Vagina (tissue), 2 donors: Measurements from ENCODE around the gene CACNA1S. TPM values are rescaled to one million over a fixed set of nuclear protein-coding genes. Genes with fewer than 3 reads are reported as not detected.

Experiments used
- DNase-seq, 2 donors: peaks; one replicate each; pipeline ENCODE4 v3.0.0-alpha.2; 2017; ENCODE audit errors: extremely low spot score in 2 of 2
- H3K27ac ChIP-seq: fragments of 200-600 bp; sonication (generic); one replicate; pipeline ENCODE4 v1.5.1; 2019
- H3K27me3 ChIP-seq: fragments of 200-600 bp; sonication (generic); one replicate; pipeline ENCODE4 v1.5.1; 2019
- H3K36me3 ChIP-seq, 2 donors: fragments of 200-600 bp; sonication (generic); one replicate each; pipeline ENCODE4 v1.5.1; 2017 to 2019
- H3K4me1 ChIP-seq: fragments of 200-600 bp; sonication (generic); one replicate; pipeline ENCODE4 v1.5.1; 2019
- H3K4me3 ChIP-seq, 2 donors: fragments of 200-600 bp; sonication (generic); 1 replicate in 1 of 2; 2 replicates in 1 of 2; pipeline ENCODE4 v1.5.1; 2016 to 2019
- H3K9me3 ChIP-seq: fragments of 200-600 bp; sonication (generic); one replicate; pipeline ENCODE4 v1.5.1; 2019
- POLR2A ChIP-seq, 2 donors: fragments of 450-650 bp; IDR thresholded peaks; one replicate each; pipeline ENCODE4 v1.6.1; 2017; ENCODE audit warnings: antibody characterized with exemption in 2 of 2, mild to moderate bottlenecking in 2 of 2, moderate library complexity in 2 of 2
- POLR2AphosphoS5 ChIP-seq, 2 donors: sonication (generic); formaldehyde crosslinking; IDR thresholded peaks; one replicate each; pipeline ENCODE4 v1.9.0; 2017; ENCODE audit warnings: antibody characterized with exemption in 2 of 2, mild to moderate bottlenecking in 2 of 2, low read depth in 1 of 2; ENCODE audit not compliant: insufficient read depth in 1 of 2
- intact Hi-C: fragments of 100-400 bp; cut with DNase I; formaldehyde crosslinking; loops from one replicate; pipeline ENCODE4 v1.15.1; 2023
- total RNA-seq: library from RNA; depleted of rRNA; stranded (reverse); fragments of >200 nt; gene quantifications from one replicate; pipeline ENCODE4 v1.2.3, GENCODE V29; 2016
- TF ChIP-seq, protein P1 (sequence below), 3 experiments: fragments of 450-650 bp in 2 of 3; fragments of 200-600 bp in 1 of 3; sonication (generic) in 1 of 3; IDR thresholded peaks; one replicate each; pipeline ENCODE4 v1.5.1; 2017 to 2019; ENCODE audit warnings: antibody characterized with exemption in 3 of 3, mild to moderate bottlenecking in 2 of 3, moderate library complexity in 2 of 3

The CACNA1S gene
- total RNA-seq, 1 donor from 2014 or later: not detected

DNA sequence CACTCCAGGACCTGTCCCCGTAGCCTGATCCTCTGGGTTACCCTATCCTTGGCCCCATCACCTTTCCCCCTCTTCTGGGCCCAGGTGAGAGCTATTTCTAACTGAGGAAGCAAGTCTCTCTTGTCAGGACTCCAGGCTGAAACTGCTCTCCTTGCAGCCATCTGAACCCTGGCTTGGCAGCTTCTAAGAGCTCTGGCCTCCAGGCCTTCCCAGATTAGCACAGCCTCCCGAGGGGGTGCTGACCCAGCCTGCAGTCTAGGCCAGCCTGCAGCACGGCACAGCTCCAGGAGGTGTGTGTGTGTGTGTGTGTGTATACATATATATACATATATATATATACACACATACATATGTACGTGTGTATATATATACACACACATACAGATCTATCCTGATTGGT, 17.4 kb downstream of the CACNA1S start:
- Histone ChIP-seq H3K9me3 (no peaks in the 10 kb centered on the region), H3K27me3 (no peaks in the 10 kb centered on the region), H3K4me1 (no peaks in the 10 kb centered on the region), H3K4me3 (no peak overlapping the region), H3K36me3 (no peaks in the 10 kb centered on the region), H3K27ac (no peak overlapping the region)
- no peak for DNase-seq
- intact Hi-C loops: no loop called here
- TF ChIP-seq POLR2A (IDR thresholded peaks at IDR 0.05) (no peak), POLR2AphosphoS5 (IDR thresholded peaks at IDR 0.05; ENCODE audit: insufficient read depth in 1 of 2, low read depth in 1 of 2) (no peak)
- TF ChIP-seq, protein P1, sequence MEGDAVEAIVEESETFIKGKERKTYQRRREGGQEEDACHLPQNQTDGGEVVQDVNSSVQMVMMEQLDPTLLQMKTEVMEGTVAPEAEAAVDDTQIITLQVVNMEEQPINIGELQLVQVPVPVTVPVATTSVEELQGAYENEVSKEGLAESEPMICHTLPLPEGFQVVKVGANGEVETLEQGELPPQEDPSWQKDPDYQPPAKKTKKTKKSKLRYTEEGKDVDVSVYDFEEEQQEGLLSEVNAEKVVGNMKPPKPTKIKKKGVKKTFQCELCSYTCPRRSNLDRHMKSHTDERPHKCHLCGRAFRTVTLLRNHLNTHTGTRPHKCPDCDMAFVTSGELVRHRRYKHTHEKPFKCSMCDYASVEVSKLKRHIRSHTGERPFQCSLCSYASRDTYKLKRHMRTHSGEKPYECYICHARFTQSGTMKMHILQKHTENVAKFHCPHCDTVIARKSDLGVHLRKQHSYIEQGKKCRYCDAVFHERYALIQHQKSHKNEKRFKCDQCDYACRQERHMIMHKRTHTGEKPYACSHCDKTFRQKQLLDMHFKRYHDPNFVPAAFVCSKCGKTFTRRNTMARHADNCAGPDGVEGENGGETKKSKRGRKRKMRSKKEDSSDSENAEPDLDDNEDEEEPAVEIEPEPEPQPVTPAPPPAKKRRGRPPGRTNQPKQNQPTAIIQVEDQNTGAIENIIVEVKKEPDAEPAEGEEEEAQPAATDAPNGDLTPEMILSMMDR (IDR thresholded peaks at IDR 0.05): no peak

DNA sequence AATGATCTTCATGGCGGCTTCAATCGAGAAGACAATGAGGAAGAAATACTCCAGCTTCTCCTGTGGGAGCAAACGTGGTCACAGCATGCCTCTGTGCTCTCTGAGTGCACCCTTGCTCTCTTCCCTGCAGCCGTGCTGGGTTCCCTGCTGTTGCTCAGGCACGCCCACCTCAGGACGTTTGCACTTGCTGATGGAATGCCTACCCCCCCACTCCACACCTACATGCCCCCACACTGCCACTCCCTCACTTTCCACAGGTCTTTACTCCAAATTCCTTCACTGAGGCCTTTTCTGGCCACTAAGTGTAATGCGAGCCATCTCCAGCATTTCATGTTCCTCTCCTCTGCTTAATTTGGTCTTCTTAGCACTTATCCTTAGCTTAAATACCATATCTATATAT, 18.3 kb downstream of the CACNA1S start:
- Histone ChIP-seq H3K4me1 (no peaks in the 10 kb centered on the region), H3K4me3 (no peak overlapping the region), H3K9me3 (no peaks in the 10 kb centered on the region), H3K27ac (no peak overlapping the region), H3K27me3 (no peaks in the 10 kb centered on the region), H3K36me3 (no peaks in the 10 kb centered on the region)
- DNase-seq: no peak
- no peak for TF ChIP-seq POLR2AphosphoS5 (IDR thresholded peaks at IDR 0.05; ENCODE audit: insufficient read depth in 1 of 2, low read depth in 1 of 2)
- no peak for TF ChIP-seq POLR2A (IDR thresholded peaks at IDR 0.05)
- TF ChIP-seq, protein P1 (IDR thresholded peaks at IDR 0.05): no peak
- intact Hi-C loops: no loop called here

DNA sequence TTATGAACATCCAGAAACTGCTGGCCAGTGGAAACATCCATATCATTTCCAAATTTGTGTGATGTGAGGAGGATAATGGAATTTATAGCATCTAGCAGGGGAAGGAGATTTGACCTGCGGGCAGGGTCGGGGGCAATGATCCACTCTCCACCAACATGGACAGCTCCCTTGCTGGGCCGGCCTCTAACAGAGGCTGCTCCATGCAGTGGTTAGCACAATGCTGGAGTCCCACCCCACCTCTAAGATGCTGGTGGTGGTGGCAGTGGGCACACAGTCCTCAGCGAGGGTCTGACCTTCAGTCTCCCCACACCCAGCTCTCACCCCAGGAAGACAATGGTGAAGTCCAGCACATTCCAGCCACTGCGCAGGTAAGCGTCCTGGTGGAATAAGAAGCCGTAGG, 18.7 kb downstream of the CACNA1S start:
- DNase-seq: no peak
- intact Hi-C loops: no loop called here
- no peaks in the 10 kb centered on the region for H3K36me3 ChIP-seq
- H3K4me1 ChIP-seq: no peaks in the 10 kb centered on the region
- no peak overlapping the region for H3K4me3 ChIP-seq
- H3K9me3 ChIP-seq: no peaks in the 10 kb centered on the region
- TF ChIP-seq, protein P1 (IDR thresholded peaks at IDR 0.05): no peak
- no peak for TF ChIP-seq POLR2AphosphoS5 (IDR thresholded peaks at IDR 0.05; ENCODE audit: insufficient read depth in 1 of 2, low read depth in 1 of 2)
- no peak overlapping the region for H3K27ac ChIP-seq
- no peaks in the 10 kb centered on the region for H3K27me3 ChIP-seq

DNA sequence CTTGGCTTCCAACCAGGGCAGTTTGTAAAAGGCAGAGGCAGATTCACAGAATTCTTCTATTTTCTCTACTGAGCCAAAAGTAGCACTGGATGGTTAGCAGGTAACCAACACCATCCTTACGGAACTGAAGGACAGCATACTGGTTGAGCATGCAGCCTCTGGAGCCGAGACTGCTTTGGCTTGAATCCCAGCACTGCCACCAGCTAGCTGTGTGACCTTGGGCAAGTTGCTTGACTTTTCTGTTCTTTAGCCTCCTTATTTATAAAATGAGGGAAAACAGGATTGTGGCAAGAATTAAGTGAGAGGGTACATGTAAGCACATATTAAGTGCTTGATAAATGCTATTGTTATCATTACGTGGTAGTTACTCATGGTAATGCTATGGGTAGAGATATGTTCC, 19.5 kb downstream of the CACNA1S start:
- no peak for DNase-seq

DNA sequence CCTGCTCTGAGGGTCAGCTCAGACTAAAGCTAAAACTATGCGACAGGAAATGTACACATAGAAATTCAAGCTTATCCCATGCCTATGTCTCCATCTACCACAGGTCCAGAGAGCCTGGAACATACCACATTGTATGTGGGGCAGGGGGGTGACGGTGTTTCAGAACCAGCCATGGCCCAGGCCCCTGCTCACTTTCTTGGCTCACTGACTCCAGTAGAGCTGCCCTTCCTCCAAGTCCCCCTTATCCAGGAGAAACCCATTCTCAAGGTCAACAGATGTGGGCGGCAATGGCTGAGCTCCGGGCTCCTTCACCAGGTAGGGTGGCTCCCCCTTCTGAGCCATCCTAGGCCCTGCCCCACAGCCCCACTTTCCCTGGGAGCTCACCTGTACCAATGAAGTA, 21.0 kb downstream of the CACNA1S start:
- no peak overlapping the region for H3K4me3 ChIP-seq
- intact Hi-C loops: no loop called here
- no peaks in the 10 kb centered on the region for H3K9me3 ChIP-seq
- DNase-seq: no peak
- H3K4me1 ChIP-seq: no peaks in the 10 kb centered on the region
- no peak overlapping the region for H3K27ac ChIP-seq
- H3K36me3 ChIP-seq: no peaks in the 10 kb centered on the region
- no peak for TF ChIP-seq POLR2AphosphoS5 (IDR thresholded peaks at IDR 0.05; ENCODE audit: insufficient read depth in 1 of 2, low read depth in 1 of 2)
- TF ChIP-seq POLR2A (IDR thresholded peaks at IDR 0.05): no peak
- TF ChIP-seq, protein P1 (IDR thresholded peaks at IDR 0.05): no peak
- no peaks in the 10 kb centered on the region for H3K27me3 ChIP-seq

More for the DNA sequence above, 19.5 kb downstream of the CACNA1S start:
- Histone ChIP-seq H3K27me3 (no peaks in the 10 kb centered on the region), H3K4me1 (no peaks in the 10 kb centered on the region), H3K4me3 (no peak overlapping the region), H3K9me3 (no peaks in the 10 kb centered on the region), H3K27ac (no peak overlapping the region), H3K36me3 (no peaks in the 10 kb centered on the region)
- intact Hi-C loops: no loop called here
- no peak for TF ChIP-seq POLR2A (IDR thresholded peaks at IDR 0.05)
- TF ChIP-seq, protein P1 (IDR thresholded peaks at IDR 0.05): no peak
- no peak for TF ChIP-seq POLR2AphosphoS5 (IDR thresholded peaks at IDR 0.05; ENCODE audit: insufficient read depth in 1 of 2, low read depth in 1 of 2)
